Lung microvascular endothelial cell (primary cell): ENCODE data around the gene TFF1. TPM values are rescaled to one million over a fixed set of nuclear protein-coding genes. Genes with fewer than 3 reads are reported as not detected.

Experiments used
- DNase-seq, 2 donors: peaks; one replicate each; pipeline versions ENCODE4 v3.0.0 to v3.0.0-alpha.2; 2010; ENCODE audit warnings: low read depth in 2 of 2
- total RNA-seq: library from RNA; depleted of rRNA; stranded (reverse); fragments of >200 nt; gene quantifications from 2 replicates; pipeline ENCODE4 v1.2.1, GENCODE V29; 2014

TFF1 gene
- total RNA-seq, 1 donor from 2014 or later = not detected

DNA sequence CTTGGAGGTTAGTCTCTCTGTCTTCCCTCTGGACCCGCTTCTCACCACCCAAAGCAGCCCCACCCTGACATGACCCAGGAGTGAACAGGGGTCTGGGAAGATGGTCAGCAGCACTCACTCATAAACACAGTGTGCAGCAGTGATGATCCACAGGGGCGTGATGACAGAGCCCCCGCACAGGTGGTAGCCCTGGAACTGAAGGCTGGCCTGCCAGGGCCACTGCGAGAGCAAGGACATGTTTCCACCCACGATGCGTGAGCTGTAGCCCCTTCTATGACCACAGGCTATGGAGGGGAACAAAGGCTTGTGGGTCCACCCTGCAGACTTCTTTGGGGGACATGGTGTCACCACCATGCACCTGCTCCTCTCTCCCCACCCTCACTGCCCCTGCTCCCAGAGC is 16.6 kb upstream of the TFF1 start:
- no peak for DNase-seq

GRCh38 chr21:42381347-42381984 is 15.1 kb upstream of the TFF1 start:
- peak; percentile 65 to 81 for DNase-seq

DNA sequence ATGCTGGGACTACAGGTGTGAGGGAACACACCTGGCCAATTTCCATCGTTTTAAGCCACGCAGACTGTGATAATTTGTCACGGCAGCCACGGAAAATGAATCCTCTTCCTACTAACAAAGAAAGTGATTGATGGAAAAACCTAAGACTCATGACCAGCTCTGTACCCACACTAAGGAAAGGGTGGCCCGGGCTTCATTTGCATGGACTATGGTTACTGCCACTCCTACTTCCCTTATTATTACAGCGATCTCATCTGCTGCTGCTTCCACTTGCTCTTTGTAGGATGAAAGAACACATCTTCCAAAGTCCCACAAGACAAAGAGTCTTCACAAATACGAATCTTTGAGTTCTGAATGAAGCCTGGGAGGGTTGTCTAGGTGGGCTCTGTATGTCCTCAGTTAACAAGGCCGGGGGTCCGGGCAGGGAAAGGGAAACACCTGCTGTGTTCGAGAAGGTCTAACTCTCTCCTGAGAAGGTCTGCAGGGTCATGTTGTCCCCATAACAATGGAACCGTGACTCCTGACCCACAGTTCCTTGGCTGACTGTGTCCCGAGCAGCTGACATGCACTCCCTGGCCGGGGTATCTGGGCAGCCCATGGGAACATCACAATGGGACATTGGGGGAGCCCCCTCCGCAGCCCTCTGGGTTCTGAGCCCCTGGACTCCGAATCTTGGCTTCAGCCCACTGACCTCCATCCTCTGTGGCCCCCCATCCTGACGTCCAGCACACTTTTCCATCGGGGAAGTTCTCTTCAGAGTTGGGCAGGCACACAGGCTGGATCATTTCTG is 13.3 kb upstream of the TFF1 start:
- no peak for DNase-seq

GRCh38 chr21:42378418-42378817 is 12.1 kb upstream of the TFF1 start:
- no peak for DNase-seq

- no peak for DNase-seq
Measured at GRCh38 chr21:42377951-42378340, 11.6 kb upstream of the TFF1 start.

DNA sequence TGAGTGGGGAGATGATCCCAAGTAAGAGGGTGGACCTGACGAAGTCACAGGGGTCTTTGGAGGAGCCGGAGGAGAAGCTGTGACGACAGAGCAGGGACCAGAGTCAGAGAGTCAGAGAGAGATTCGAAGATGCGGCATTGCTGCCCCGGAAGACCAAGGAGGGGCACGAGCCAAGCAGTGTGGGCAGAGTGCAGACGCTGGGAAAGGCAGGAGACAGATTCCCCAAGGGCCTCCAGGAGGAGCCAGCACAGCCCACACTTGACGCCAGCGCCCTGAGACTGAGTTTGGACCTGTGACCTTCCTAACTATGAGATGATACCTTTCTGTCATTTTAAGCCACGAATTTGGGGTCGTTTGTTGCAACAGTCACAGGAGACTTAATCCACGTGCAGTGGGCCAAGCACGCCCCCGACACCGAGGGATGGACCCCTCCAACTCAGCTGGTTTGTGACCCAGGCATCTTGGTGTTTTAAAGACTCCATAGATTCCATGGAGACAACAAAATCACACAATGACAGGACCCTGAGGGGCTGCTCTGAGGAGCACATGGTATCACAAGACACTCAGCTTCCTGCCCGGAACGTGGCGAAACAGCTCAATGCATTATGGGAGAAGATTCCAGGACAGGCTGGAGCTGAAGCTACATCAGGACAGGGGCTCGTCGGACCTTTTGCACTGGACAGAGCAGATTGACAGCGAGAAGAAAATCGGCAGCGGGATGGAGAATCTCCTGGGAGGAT is 11.0 kb upstream of the TFF1 start:
- DNase-seq = no peak

DNA sequence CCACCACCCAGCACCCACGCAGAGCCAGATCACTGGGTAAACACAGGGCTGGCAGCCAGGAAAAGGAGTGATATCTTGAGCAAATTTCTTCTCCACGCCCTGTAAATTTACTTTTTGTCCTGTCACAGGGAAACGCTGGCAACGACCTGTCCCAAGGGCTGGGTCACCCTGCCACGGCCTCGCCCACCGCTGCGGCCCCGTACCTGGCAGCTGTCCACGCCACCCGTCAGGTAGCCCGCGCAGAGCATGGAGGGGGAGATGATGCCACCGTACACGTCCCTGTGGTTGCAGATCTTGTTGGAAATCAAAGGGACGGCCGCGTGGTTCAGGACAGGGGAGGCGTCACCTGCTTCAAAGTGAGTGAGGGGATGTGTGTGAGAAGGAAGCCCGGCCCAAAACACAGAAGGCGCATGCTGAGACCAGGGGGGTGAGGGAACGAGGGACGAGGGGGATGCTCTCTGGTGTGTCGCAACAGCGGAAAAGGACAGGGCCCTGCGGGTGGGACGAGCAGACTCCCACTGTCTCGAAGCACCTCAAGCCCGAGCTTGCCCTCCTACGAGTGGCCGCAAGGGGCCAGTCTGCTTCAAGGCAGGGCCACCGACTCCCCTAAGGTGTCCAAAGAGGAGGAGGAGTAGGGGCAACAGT is 10.1 kb upstream of the TFF1 start:
- peak in 1 of 2 donors; percentile 41 for DNase-seq

GRCh38 chr21:42375966-42376337 is 9.6 kb upstream of the TFF1 start:
- DNase-seq = no peak

DNA sequence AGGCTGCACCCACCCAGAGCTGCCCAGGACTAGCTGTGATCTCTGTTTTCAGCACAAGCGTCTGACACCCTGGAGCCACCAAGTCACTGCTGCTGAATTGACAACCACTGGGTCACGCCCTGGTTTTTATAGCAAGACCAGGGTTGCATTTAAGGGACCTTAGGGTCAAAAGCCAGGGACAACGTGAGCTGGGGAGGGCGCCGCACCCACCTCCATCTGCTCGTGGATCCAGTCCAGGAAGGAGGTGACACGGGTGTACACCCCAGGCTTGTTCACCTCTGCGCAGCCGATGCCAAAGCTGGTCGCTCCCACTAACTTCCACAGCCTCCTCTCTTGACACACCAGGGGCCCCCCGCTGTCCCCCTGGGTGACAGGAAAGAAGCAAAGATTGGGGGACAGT is 9.2 kb upstream of the TFF1 start:
- DNase-seq = no peak

DNA sequence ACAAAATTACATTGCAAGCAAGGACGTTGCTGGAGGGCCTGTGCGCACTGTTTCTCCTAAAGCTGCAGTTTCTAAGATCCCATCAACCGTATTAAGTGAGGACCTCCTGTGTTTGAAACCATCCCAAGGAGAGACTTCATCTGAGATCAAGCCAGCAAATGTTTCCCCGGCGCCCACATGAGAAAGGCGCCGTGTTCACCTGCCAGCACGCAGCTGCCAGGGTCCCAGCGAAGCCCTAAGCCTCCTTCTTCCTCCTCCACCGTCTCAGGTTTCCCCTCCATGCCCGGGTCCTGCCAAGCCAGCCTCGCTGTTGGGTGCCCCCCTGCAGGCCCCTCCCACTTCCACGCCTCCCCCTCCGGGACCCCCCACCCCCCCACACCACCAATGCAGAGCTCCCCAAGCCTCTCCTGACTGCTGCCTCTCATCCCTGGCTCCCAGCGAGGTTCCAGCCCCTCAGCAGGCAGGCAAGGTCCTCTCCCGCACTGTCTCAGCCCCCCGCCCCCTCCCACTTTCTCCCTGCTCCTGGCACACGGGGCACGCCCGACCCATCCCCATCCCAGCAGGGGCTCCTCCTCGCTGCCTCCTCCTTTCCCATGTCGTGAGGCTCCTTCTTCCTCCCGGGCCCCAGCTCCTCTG is 8.6 kb upstream of the TFF1 start:
- DNase-seq = no peak

- DNase-seq = no peak
Measured at GRCh38 chr21:42374457-42374856, 8.1 kb upstream of the TFF1 start.

DNA sequence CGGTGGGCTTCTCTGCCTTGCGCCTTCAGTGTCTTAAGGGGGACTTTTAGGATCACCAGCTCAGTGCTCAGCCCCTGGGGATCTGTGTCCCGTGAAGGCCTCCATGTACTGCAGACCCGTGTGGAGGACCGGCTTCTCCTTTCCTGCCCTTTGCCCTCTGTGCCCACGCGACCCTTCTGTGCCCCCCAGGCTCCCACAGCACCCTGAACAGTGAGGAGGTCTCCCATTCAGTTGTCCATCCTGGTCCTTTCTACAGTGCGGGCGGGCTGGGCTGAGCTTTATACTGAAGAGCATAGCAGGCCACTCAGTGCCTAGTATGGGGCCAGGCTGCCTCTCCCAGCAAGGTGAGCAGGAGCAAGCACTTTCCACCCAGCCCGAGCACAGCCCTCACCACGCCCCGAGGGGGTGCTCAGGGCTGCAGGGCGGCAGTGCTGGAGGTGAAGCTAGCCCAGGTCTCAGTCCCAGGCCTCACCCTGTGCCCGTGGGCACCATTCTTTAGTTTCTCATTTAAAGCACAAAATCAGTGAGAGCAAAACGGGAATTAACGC is 7.6 kb upstream of the TFF1 start:
- DNase-seq = no peak

- DNase-seq = no peak
Measured at GRCh38 chr21:42373196-42373907, 7.0 kb upstream of the TFF1 start.

GRCh38 chr21:42370894-42371654 is 4.7 kb upstream of the TFF1 start:
- no peak for DNase-seq

DNA sequence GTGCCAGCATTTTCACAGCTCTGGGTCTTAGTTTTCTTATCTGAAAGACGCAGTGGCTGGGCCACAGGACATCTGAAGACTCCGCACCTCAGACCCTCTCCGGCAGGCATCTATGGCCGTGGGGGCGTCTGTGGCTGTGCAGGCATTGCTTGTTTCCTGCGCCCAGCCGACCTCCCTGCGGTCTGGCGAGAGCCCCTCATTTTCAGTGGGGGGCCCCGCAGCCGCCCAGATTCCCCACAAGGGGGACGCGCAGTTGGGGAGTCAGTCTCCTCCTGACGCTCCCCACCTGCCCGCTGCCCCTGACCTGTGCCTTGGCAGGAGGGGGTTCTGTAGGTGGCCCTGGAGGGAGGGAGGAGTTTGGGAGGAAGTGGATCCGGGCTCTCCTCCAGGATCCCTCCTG is 3.5 kb upstream of the TFF1 start:
- DNase-seq = no peak

- DNase-seq = no peak
Measured at GRCh38 chr21:42367367-42368165, 1.2 kb upstream of the TFF1 start.

DNA sequence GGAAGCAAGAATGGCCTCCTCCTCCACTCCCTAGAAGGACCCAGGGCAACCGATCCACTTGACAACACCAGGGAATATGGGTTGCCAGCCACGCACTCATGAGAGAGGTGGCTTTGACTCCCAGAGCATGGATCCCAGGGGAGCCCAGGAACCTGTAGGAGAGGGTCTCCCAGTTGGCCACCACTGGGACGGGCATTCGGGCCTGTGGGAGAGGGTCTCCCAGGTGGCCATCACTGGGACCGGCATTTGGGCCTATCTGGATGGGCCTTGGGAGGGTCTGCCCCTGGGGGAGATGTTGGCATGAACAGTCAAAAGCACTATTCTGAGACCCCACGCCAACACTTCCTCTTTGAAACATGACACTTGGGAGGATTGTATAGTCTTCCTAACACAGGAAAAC is 565 bp downstream of the TFF1 start:
- DNase-seq = no peak

DNA sequence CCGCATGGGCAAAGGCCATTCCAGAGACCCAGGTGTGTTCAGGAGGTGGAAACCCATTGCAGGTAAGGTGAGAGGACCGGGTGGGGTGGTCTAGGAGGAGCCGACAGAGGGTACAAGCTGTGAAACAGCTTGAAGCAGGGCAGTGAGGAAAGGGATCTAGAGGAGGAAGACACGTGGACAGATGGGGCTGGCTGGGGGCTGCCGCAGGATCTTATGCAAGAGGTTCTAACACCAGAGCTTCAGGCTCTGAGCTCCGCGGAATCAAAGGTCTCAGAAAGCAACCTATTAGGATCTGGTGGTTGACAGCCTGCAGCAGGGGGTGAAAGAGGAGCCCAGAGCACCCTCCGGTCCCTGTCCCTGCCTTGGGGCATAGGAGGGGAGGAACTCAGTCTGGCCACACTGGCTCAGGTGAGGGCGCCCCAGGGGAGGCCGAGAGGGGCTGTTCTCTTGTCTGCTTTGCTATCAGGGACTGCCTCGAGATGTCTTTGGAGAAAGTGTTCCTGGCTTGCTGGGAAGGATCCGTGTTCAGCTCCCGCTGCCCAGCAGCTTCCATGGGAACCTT is 1.9 kb downstream of the TFF1 start:
- DNase-seq = no peak

DNA sequence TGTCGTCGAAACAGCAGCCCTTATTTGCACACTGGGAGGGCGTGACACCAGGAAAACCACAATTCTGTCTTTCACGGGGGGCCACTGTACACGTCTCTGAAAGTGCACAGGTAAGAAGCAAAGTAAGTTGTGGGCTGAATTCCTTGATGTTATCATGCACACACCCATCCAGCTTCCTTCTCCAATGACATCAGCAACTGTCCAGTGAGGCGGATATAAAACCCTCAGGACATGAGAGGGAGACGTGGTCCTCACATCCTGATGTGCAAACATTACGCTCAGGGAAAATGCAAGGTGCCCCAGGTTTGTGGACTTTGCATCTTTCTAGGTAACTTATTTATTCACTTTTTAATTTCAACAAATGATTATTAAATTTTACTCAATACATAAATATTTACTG is 3.0 kb downstream of the TFF1 start:
- no peak for DNase-seq
